Mucosa of stomach (tissue), 1 donor: ENCODE data around the gene TIFAB.

Experiments
- H3K27me3 ChIP-seq: one replicate; pipeline ENCODE4 v1.7.0; 2013; ENCODE audit warnings: mild to moderate bottlenecking, low read length; ENCODE audit not compliant: control insufficient read depth, insufficient read depth
- H3K36me3 ChIP-seq: one replicate; pipeline ENCODE4 v1.7.0; 2013; ENCODE audit warnings: low read length; ENCODE audit not compliant: control insufficient read depth, insufficient read depth
- H3K4me1 ChIP-seq: one replicate; pipeline ENCODE4 v1.7.0; 2013; ENCODE audit warnings: mild to moderate bottlenecking, low read length; ENCODE audit not compliant: control insufficient read depth, insufficient read depth
- H3K4me3 ChIP-seq: one replicate; pipeline ENCODE4 v1.7.0; 2013; ENCODE audit warnings: low read length
- H3K9ac ChIP-seq: one replicate; pipeline ENCODE4 v1.7.0; 2013; ENCODE audit warnings: mild to moderate bottlenecking, low read length, moderate library complexity
- H3K9me3 ChIP-seq: one replicate; pipeline ENCODE4 v1.7.0; 2013; ENCODE audit warnings: mild to moderate bottlenecking, low read length, moderate library complexity; ENCODE audit not compliant: control insufficient read depth
- donor health status: Pancreatic carcinoma.

The TIFAB gene

GRCh38 chr5:135423146-135423845 is 28.9 kb downstream of the TIFAB start:
- Histone ChIP-seq H3K4me3 (no peak overlapping the region), H3K36me3 (no peaks in the 10 kb centered on the region)

GRCh38 chr5:135422419-135422818 is 29.7 kb downstream of the TIFAB start:
- Histone ChIP-seq H3K4me3 (no peak overlapping the region), H3K4me1 (no peaks in the 10 kb centered on the region), H3K27me3 (no peaks in the 10 kb centered on the region), H3K9me3 (no peaks in the 10 kb centered on the region), H3K9ac (no peak overlapping the region), H3K36me3 (no peaks in the 10 kb centered on the region)

More at GRCh38 chr5:135423146-135423845, 28.9 kb downstream of the TIFAB start:
- no peak overlapping the region for H3K9ac ChIP-seq
- H3K27me3 ChIP-seq: no peaks in the 10 kb centered on the region
- no peaks in the 10 kb centered on the region for H3K4me1 ChIP-seq
- no peaks in the 10 kb centered on the region for H3K9me3 ChIP-seq

- Histone ChIP-seq H3K9me3 (no peaks in the 10 kb centered on the region), H3K27me3 (no peaks in the 10 kb centered on the region), H3K4me3 (no peak overlapping the region), H3K4me1 (no peaks in the 10 kb centered on the region), H3K36me3 (no peaks in the 10 kb centered on the region), H3K9ac (no peak overlapping the region)
Measured at GRCh38 chr5:135417083-135417482, 35.1 kb downstream of the TIFAB start.

- Histone ChIP-seq H3K9me3 (no peaks in the 10 kb centered on the region), H3K36me3 (no peaks in the 10 kb centered on the region), H3K4me3 (no peak overlapping the region), H3K9ac (no peak overlapping the region), H3K27me3 (no peaks in the 10 kb centered on the region), H3K4me1 (no peaks in the 10 kb centered on the region)
Measured at GRCh38 chr5:135405082-135405481, 47.1 kb downstream of the TIFAB start.

GRCh38 chr5:135402031-135402430 is 50.1 kb downstream of the TIFAB start:
- Histone ChIP-seq H3K4me1 (peaks cover 18% of the 10 kb centered on the region), H3K9me3 (no peaks in the 10 kb centered on the region), H3K27me3 (no peaks in the 10 kb centered on the region), H3K36me3 (no peaks in the 10 kb centered on the region), H3K9ac (no peak overlapping the region), H3K4me3 (no peak overlapping the region)

- H3K27me3 ChIP-seq: no peaks in the 10 kb centered on the region
- no peak overlapping the region for H3K4me3 ChIP-seq
- H3K9ac ChIP-seq: no peak overlapping the region
- no peaks in the 10 kb centered on the region for H3K9me3 ChIP-seq
- H3K36me3 ChIP-seq: no peaks in the 10 kb centered on the region
- peaks cover 30% of the 10 kb centered on the region for H3K4me1 ChIP-seq
Measured at GRCh38 chr5:135400866-135401265, 51.3 kb downstream of the TIFAB start.

- no peaks in the 10 kb centered on the region for H3K9me3 ChIP-seq
- H3K4me1 ChIP-seq: peaks cover 31% of the 10 kb centered on the region
- peak overlapping the region; percentile 90 for H3K9ac ChIP-seq
- peak overlapping the region; percentile 88 for H3K4me3 ChIP-seq
- no peaks in the 10 kb centered on the region for H3K36me3 ChIP-seq
- no peaks in the 10 kb centered on the region for H3K27me3 ChIP-seq
Measured at GRCh38 chr5:135399794-135400542, 52.2 kb downstream of the TIFAB start.

GRCh38 chr5:135398855-135399793 is 53.0 kb downstream of the TIFAB start, which contains the start of gene MACROH2A1:
Gene MACROH2A1, minus strand, starts transcription at chr5:135399231. Its CDS starts 10,138 bp downstream, at chr5:135389093.
- H3K4me3 ChIP-seq: peak within 1 kb of the TSS; percentile 88

GRCh38 chr5:135398160-135398854 is 53.8 kb downstream of the TIFAB start:
- Histone ChIP-seq H3K9me3 (no peaks in the 10 kb centered on the region), H3K4me1 (peaks cover 31% of the 10 kb centered on the region), H3K9ac (peak overlapping the region; percentile 90), H3K27me3 (no peaks in the 10 kb centered on the region), H3K36me3 (no peaks in the 10 kb centered on the region), H3K4me3 (peak overlapping the region; percentile 66)

More at GRCh38 chr5:135398855-135399793, 53.0 kb downstream of the TIFAB start, which contains the start of gene MACROH2A1:
- H3K36me3 ChIP-seq: no peaks in the 10 kb centered on the region
- H3K9ac ChIP-seq: peak within 1 kb of the TSS; percentile 90
- no peaks in the 10 kb centered on the region for H3K9me3 ChIP-seq
- no peaks in the 10 kb centered on the region for H3K27me3 ChIP-seq
- H3K4me1 ChIP-seq: peaks cover 31% of the 10 kb centered on the region
